Measurements from ENCODE around the gene PAPSS2. TPM values are rescaled to one million over a fixed set of nuclear protein-coding genes. Genes with fewer than 3 reads are reported as not detected.

Gene PAPSS2
- total and polyA plus RNA-seq, 2 experiments from 2014 or later = 13.2 to 19.6 TPM

- H3K27me3 ChIP-seq (ENCODE audit: insufficient read depth) = no peaks in the 10 kb centered on the region
- Mint-ChIP-seq H3K4me1 (peaks cover 57% of the 10 kb centered on the region), H3K36me3 (ENCODE audit: low read depth) (peaks cover 11% of the 10 kb centered on the region; the same call in 2 of the 3 replicates), H3K4me3 (peak overlapping the region; percentile 90), H3K27ac (peak overlapping the region; percentile 48; the same call in 1 of the 2 replicates), H3K9me3 (no peaks in the 10 kb centered on the region; the same call in 2 of the 3 replicates), H3K27me3 (ENCODE audit: insufficient read depth, low read depth, poor library complexity) (peaks cover 10% of the 10 kb centered on the region)
- H4K20me1 ChIP-seq (replicated peaks; ENCODE audit: insufficient read depth) = no peaks in the 10 kb centered on the region; the same call in 1 of the 2 replicates
- TF ChIP-seq NANOG (IDR thresholded peaks at IDR 0.05; ENCODE audit: borderline replicate concordance) = no peak
- TF ChIP-seq CTCF (conservative IDR thresholded peaks at IDR 0.05; ENCODE audit: low read depth in 2 of 2) = no peak
- no peak for TF ChIP-seq CREB1 (CRISPR knock-in tag; IDR thresholded peaks at IDR 0.05; ENCODE audit: low read depth)
- peaks cover 42% of the 10 kb centered on the region for H3K4me1 ChIP-seq (ENCODE audit: insufficient read depth)
- no peak for DNase-seq (ENCODE audit: low spot score)
- H3K4me2 ChIP-seq = peak overlapping the region; percentile 98
- H3K9me2 ChIP-seq (ENCODE audit: insufficient read depth) = no peaks in the 10 kb centered on the region
- H3K79me2 ChIP-seq (replicated peaks; ENCODE audit: insufficient read depth) = peaks cover 45% of the 10 kb centered on the region
- H3K36me3 ChIP-seq (ENCODE audit: insufficient read depth) = no peaks in the 10 kb centered on the region
- H3F3A ChIP-seq (replicated peaks; ENCODE audit: low read depth) = 0 out of 2 replicates have a peak, but pooled peaks cover 3% of the 10 kb centered on the region
- H3K27ac ChIP-seq (ENCODE audit: low read depth) = peak overlapping the region; percentile 35; the same call in 1 of the 2 replicates
- peak overlapping the region; percentile 96 for H3K4me3 ChIP-seq
- ATAC-seq = no peak
- H2AFZ ChIP-seq = peak overlapping the region; percentile 82; the same call in 1 of the 2 replicates
These were observed 931 bp downstream of the PAPSS2 start for GRCh38 chr10:87660484-87661133.

GRCh38 chr10:87661861-87662785 lies 2.4 kb downstream of the PAPSS2 start:
- TF ChIP-seq ETS1 (IDR thresholded peaks at IDR 0.05) (no peak), CREB1 (CRISPR knock-in tag; IDR thresholded peaks at IDR 0.05; ENCODE audit: low read depth) (peak; percentile 12; the same call in 1 of the 2 replicates)
- Histone ChIP-seq H3K4me2 (peak overlapping the region; percentile 98; the same call in 1 of the 2 replicates), H3K27me3 (ENCODE audit: insufficient read depth) (no peaks in the 10 kb centered on the region), H3K36me3 (ENCODE audit: insufficient read depth) (no peaks in the 10 kb centered on the region), H3K27ac (ENCODE audit: low read depth) (peak overlapping the region; percentile 52; the same call in 1 of the 2 replicates), H3F3A (replicated peaks; ENCODE audit: low read depth) (0 out of 2 replicates have a peak, but pooled peaks cover 3% of the 10 kb centered on the region), H3K9me2 (ENCODE audit: insufficient read depth) (no peaks in the 10 kb centered on the region), H4K20me1 (replicated peaks; ENCODE audit: insufficient read depth) (no peaks in the 10 kb centered on the region; the same call in 1 of the 2 replicates), H3K4me1 (ENCODE audit: insufficient read depth) (peaks cover 37% of the 10 kb centered on the region), H3K4me3 (peak overlapping the region; percentile 96), H2AFZ (no peak overlapping the region), H3K79me2 (replicated peaks; ENCODE audit: insufficient read depth) (peaks cover 51% of the 10 kb centered on the region)
- H3K4me1 Mint-ChIP-seq = peaks cover 44% of the 10 kb centered on the region
- ATAC-seq (no peak), DNase-seq (ENCODE audit: low spot score) (peak; percentile 30)
- peaks cover 26% of the 10 kb centered on the region; the same call in 2 of the 3 replicates for H3K36me3 Mint-ChIP-seq (ENCODE audit: low read depth)
- peaks cover 11% of the 10 kb centered on the region for H3K27me3 Mint-ChIP-seq (ENCODE audit: insufficient read depth, low read depth, poor library complexity)
- H3K4me3 Mint-ChIP-seq = peak overlapping the region; percentile 90
- H3K9me3 Mint-ChIP-seq = no peaks in the 10 kb centered on the region; the same call in 2 of the 3 replicates
- H3K27ac Mint-ChIP-seq = peak overlapping the region; percentile 56; the same call in 1 of the 2 replicates

Data from GM23338 (cell line).